Measurements from ENCODE around the gene HPGD.

- TF ChIP-seq EZH2 (optimal IDR thresholded peaks at IDR 0.05; ENCODE audit: low read depth, low read length) (no peak), CTCF (IDR thresholded peaks at IDR 0.05; ENCODE audit: low read length) (no peak)
Observed at GRCh38 chr4:174520660-174521059, 1.6 kb downstream of the HPGD start.
